NCI-H146 (cell line): ENCODE results near the gene TMEM178B.

ENCODE experiments used
- DNase-seq: peaks from one replicate; lab custom pipeline; 2025; lab: John Stamatoyannopoulos, UW

Gene TMEM178B

GRCh38 chr7:141430455-141431139 lies 356.7 kb downstream of the TMEM178B start:
- DNase-seq: peak; percentile 86

GRCh38 chr7:141431140-141431479 lies 357.2 kb downstream of the TMEM178B start:
- no peak for DNase-seq

- no peak for DNase-seq
Observed at GRCh38 chr7:141431711-141432110, 357.8 kb downstream of the TMEM178B start.

GRCh38 chr7:141433698-141434097 lies 359.8 kb downstream of the TMEM178B start:
- DNase-seq: no peak

GRCh38 chr7:141436139-141436538 lies 362.3 kb downstream of the TMEM178B start:
- peak; percentile 70 for DNase-seq

GRCh38 chr7:141436575-141437075 lies 362.8 kb downstream of the TMEM178B start:
- DNase-seq: peak; percentile 79

GRCh38 chr7:141439164-141439563 lies 365.3 kb downstream of the TMEM178B start:
- DNase-seq: no peak

GRCh38 chr7:141439776-141440175 lies 365.9 kb downstream of the TMEM178B start:
- no peak for DNase-seq

- no peak for DNase-seq
Observed at GRCh38 chr7:141441837-141442627, 368.2 kb downstream of the TMEM178B start.

- DNase-seq: no peak
Observed at GRCh38 chr7:141442781-141443180, 368.9 kb downstream of the TMEM178B start.

- no peak for DNase-seq
Observed at GRCh38 chr7:141444961-141445360, 371.1 kb downstream of the TMEM178B start.

GRCh38 chr7:141451232-141451631 lies 377.4 kb downstream of the TMEM178B start:
- DNase-seq: no peak

- DNase-seq: no peak
Observed at GRCh38 chr7:141452911-141453310, 379.0 kb downstream of the TMEM178B start.

- DNase-seq: no peak
Observed at GRCh38 chr7:141454338-141454737, 380.5 kb downstream of the TMEM178B start.

- DNase-seq: no peak
Observed at GRCh38 chr7:141455723-141456122, 381.9 kb downstream of the TMEM178B start.

GRCh38 chr7:141456298-141456697 lies 382.4 kb downstream of the TMEM178B start:
- DNase-seq: no peak

GRCh38 chr7:141456711-141457110 lies 382.8 kb downstream of the TMEM178B start:
- DNase-seq: no peak

GRCh38 chr7:141460781-141461715 lies 387.2 kb downstream of the TMEM178B start:
- DNase-seq: peak; percentile 37

GRCh38 chr7:141461924-141462323 lies 388.1 kb downstream of the TMEM178B start:
- DNase-seq: no peak

- DNase-seq: no peak
Observed at GRCh38 chr7:141462958-141463357, 389.1 kb downstream of the TMEM178B start.

- DNase-seq: no peak
Observed at GRCh38 chr7:141463986-141464385, 390.1 kb downstream of the TMEM178B start.

GRCh38 chr7:141464551-141464950 lies 390.7 kb downstream of the TMEM178B start:
- DNase-seq: no peak
